GM10248 (cell line): ENCODE data around the gene ANKRD12.

Source experiments
- CTCF ChIA-PET: fragments of 300-600 bp; sonication (Branson Sonifier 250); formaldehyde crosslinking; extraction: SDS; loops from one replicate; lab custom pipeline; 2021; ENCODE audit warnings: antibody characterized with exemption; lab: Yijun Ruan, JAX
- POLR2A ChIA-PET: fragments of 350-650 bp; sonication (Branson Sonifier 250); formaldehyde crosslinking; extraction: SDS; loops from one replicate; lab custom pipeline; 2020; ENCODE audit warnings: antibody characterized with exemption; lab: Yijun Ruan, JAX
- DNase-seq: peaks from one replicate; pipeline ENCODE4 v3.0.0; 2012; ENCODE audit errors: extremely low spot score
- CTCF ChIP-seq: IDR thresholded peaks from 2 replicates; pipeline ENCODE4 v1.5.1; 2012; ENCODE audit warnings: mild to moderate bottlenecking, low read depth; ENCODE audit errors: extremely low read depth, missing control alignments, control extremely low read depth

ANKRD12 gene

GRCh38 chr18:9283791-9284190, 147.2 kb downstream of the ANKRD12 start:
- no peak for TF ChIP-seq CTCF
- ChIA-PET CTCF (no interaction called here), POLR2A (no interaction called here)
- DNase-seq = no peak

GRCh38 chr18:9285604-9286003, 149.0 kb downstream of the ANKRD12 start:
- POLR2A ChIA-PET = no interaction called here
- CTCF ChIA-PET = no interaction called here
- no peak for DNase-seq
- no peak for TF ChIP-seq CTCF

GRCh38 chr18:9287036-9287435, 150.5 kb downstream of the ANKRD12 start:
- no peak for TF ChIP-seq CTCF
- POLR2A ChIA-PET = no interaction called here
- CTCF ChIA-PET = no interaction called here
- no peak for DNase-seq

- DNase-seq = no peak
- ChIA-PET POLR2A (no interaction called here), CTCF (interaction anchor here (1.2 kb wide), 2 partner anchors 11 to 14 kb away, joined by 3 to 4 read pairs; no protein-coding TSS in a partner anchor)
- TF ChIP-seq CTCF = no peak
Measured at GRCh38 chr18:9289698-9290097, 153.1 kb downstream of the ANKRD12 start.

GRCh38 chr18:9290156-9290555, 153.6 kb downstream of the ANKRD12 start:
- CTCF ChIA-PET = interaction anchor here (1.2 kb wide), 2 partner anchors 11 to 15 kb away, joined by 3 to 4 read pairs; no protein-coding TSS in a partner anchor
- no peak for TF ChIP-seq CTCF
- DNase-seq = no peak
- POLR2A ChIA-PET = no interaction called here

- ChIA-PET CTCF (interaction anchor here (1.0 to 1.7 kb wide), 2 partner anchors 10 to 16 kb away, joined by 4 read pairs; no protein-coding TSS in a partner anchor), POLR2A (no interaction called here)
- DNase-seq = no peak
- no peak for TF ChIP-seq CTCF
Measured at GRCh38 chr18:9292047-9292446, 155.5 kb downstream of the ANKRD12 start.

- TF ChIP-seq CTCF = no peak
- POLR2A ChIA-PET = no interaction called here
- DNase-seq = no peak
- CTCF ChIA-PET = no interaction called here
Measured at GRCh38 chr18:9293948-9294347, 157.4 kb downstream of the ANKRD12 start.
